Retinal pigment epithelial cell (primary cell): ENCODE measurements around the gene CARD16.
A peak's percentile ranks its signal among the peaks of the same experiment; 100 is the strongest.

Experiments used
- DNase-seq: peaks from one replicate; pipeline ENCODE4 v3.0.0-alpha.2; 2010; ENCODE audit warnings: low read depth
- H3K4me3 ChIP-seq: 2 replicates; pipeline ENCODE4 v1.5.1; 2011; ENCODE audit warnings: mild to moderate bottlenecking, low read length, control low read depth, moderate library complexity
- TF ChIP-seq, protein P1 (sequence below): conservative IDR thresholded peaks from 2 replicates; pipeline ENCODE4 v1.5.1; 2011; ENCODE audit warnings: low read depth, low read length, control low read depth, inconsistent platforms

The CARD16 gene

GRCh38 chr11:105003151-105003550 is 42.0 kb downstream of the CARD16 start:
- TF ChIP-seq, protein P1, sequence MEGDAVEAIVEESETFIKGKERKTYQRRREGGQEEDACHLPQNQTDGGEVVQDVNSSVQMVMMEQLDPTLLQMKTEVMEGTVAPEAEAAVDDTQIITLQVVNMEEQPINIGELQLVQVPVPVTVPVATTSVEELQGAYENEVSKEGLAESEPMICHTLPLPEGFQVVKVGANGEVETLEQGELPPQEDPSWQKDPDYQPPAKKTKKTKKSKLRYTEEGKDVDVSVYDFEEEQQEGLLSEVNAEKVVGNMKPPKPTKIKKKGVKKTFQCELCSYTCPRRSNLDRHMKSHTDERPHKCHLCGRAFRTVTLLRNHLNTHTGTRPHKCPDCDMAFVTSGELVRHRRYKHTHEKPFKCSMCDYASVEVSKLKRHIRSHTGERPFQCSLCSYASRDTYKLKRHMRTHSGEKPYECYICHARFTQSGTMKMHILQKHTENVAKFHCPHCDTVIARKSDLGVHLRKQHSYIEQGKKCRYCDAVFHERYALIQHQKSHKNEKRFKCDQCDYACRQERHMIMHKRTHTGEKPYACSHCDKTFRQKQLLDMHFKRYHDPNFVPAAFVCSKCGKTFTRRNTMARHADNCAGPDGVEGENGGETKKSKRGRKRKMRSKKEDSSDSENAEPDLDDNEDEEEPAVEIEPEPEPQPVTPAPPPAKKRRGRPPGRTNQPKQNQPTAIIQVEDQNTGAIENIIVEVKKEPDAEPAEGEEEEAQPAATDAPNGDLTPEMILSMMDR = no peak
- DNase-seq = no peak
- H3K4me3 ChIP-seq = no peak overlapping the region

GRCh38 chr11:105000797-105001196 is 44.3 kb downstream of the CARD16 start:
- H3K4me3 ChIP-seq = no peak overlapping the region
- TF ChIP-seq, protein P1 = peak; percentile 49
- DNase-seq = no peak

GRCh38 chr11:105000167-105000566 is 45.0 kb downstream of the CARD16 start:
- H3K4me3 ChIP-seq = no peak overlapping the region
- TF ChIP-seq, protein P1 = peak; percentile 21
- no peak for DNase-seq

DNA sequence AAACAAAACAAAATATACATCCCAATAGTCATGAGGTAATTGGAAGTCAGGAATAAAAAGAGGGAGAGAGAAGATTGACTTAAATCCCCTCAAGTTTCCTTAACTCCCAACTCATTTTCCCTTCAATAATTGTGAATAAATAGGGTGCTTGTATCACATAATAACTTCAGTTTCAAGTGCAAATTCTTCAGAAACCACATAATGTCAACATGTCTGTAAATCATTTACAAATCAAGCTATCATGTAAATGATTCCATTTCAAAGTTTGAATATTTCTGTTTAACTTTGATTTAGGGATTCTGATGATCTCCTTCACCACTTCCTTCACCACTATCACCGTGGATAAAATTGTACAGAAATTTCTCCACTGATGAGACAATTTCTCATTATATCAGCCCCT is 45.4 kb downstream of the CARD16 start:
- TF ChIP-seq, protein P1 = no peak
- no peak overlapping the region for H3K4me3 ChIP-seq
- no peak for DNase-seq

DNA sequence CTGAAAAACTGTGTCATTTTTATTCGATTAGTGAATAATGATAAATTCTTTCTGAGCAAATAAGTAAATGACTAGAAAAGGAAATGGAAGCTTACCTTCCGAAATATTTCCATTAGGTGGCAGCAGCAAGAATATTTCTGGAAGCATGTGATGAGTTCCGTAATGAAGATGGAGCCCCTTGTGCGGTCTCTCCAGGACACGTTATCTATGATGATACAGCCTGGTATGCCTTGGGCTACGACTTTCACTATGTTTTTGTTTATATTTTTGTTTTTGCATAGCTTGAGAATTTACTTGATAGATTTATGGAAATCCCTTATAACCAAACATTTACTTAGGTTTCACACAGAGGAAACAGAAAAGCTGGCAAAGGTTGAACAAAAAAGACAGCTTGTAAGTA is 47.8 kb downstream of the CARD16 start:
- TF ChIP-seq, protein P1 = no peak
- DNase-seq = no peak

GRCh38 chr11:104995001-104995408 is 50.1 kb downstream of the CARD16 start:
- DNase-seq = no peak
- H3K4me3 ChIP-seq = no peak overlapping the region
- TF ChIP-seq, protein P1 = no peak

More for the DNA sequence above, 47.8 kb downstream of the CARD16 start:
- no peak overlapping the region for H3K4me3 ChIP-seq

GRCh38 chr11:104992781-104993180 is 52.4 kb downstream of the CARD16 start:
- no peak overlapping the region for H3K4me3 ChIP-seq
- DNase-seq = no peak
- TF ChIP-seq, protein P1 = no peak
